Keratinocyte (primary cell): ENCODE measurements around the gene MED27. TPM values are rescaled to one million over a fixed set of nuclear protein-coding genes. Genes with fewer than 3 reads are reported as not detected.

Source experiments
- DNase-seq: peaks from one replicate; pipeline ENCODE4 v3.0.0-alpha.2; 2011; ENCODE audit warnings: low read depth, missing footprints, low spot score
- FAIRE-seq: peaks from 2 replicates; lab custom pipeline; 2011; peaks lifted over from hg19 to GRCh38; lab: Jason Lieb, UNC
- H2AFZ ChIP-seq: 2 replicates; pipeline ENCODE4 v1.6.0; 2012; ENCODE audit warnings: low read length, control low read depth, inconsistent platforms; ENCODE audit not compliant: control insufficient read depth
- H3K27ac ChIP-seq: 2 replicates; pipeline ENCODE4 v1.5.1; 2011; ENCODE audit warnings: low read length; ENCODE audit not compliant: control insufficient read depth, insufficient read depth
- H3K27me3 ChIP-seq: 3 replicates; pipeline ENCODE4 v1.6.0; 2011; ENCODE audit warnings: low read length; ENCODE audit not compliant: control insufficient read depth, insufficient read depth; ENCODE audit errors: extremely low read depth
- H3K36me3 ChIP-seq, 2 experiments: 2 replicates in 1 of 2; 3 replicates in 1 of 2; pipeline ENCODE4 v1.5.1; 2011; ENCODE audit warnings: low read length in 2 of 2, mild to moderate bottlenecking in 1 of 2; ENCODE audit not compliant: control insufficient read depth in 2 of 2, insufficient read depth in 2 of 2; ENCODE audit errors: extremely low read depth in 1 of 2
- H3K4me1 ChIP-seq: 3 replicates; pipeline ENCODE4 v1.5.1; 2011; ENCODE audit warnings: low read length; ENCODE audit not compliant: control insufficient read depth, insufficient read depth; ENCODE audit errors: extremely low read depth
- H3K4me2 ChIP-seq: 3 replicates; pipeline ENCODE4 v1.6.0; 2011; ENCODE audit warnings: low read depth, low read length; ENCODE audit not compliant: control insufficient read depth, insufficient read depth; ENCODE audit errors: extremely low read depth
- H3K4me3 ChIP-seq, 3 experiments: fragments of 200-600 bp in 1 of 3; sonication (generic) in 1 of 3; 2 replicates in 2 of 3; 3 replicates in 1 of 3; pipeline ENCODE4 v1.5.1; 2011 to 2016; ENCODE audit warnings: low read length in 3 of 3, mild to moderate bottlenecking in 3 of 3, control low read depth in 2 of 3, inconsistent platforms in 1 of 3, low read depth in 1 of 3, mixed read lengths in 1 of 3, mixed run types in 1 of 3, moderate library complexity in 1 of 3; ENCODE audit not compliant: control insufficient read depth in 2 of 3, insufficient read depth in 2 of 3; ENCODE audit errors: extremely low read depth in 1 of 3
- H3K79me2 ChIP-seq: 2 replicates; pipeline ENCODE4 v1.6.0; 2012; ENCODE audit warnings: low read length; ENCODE audit not compliant: control insufficient read depth, insufficient read depth
- H3K9ac ChIP-seq: 3 replicates; pipeline ENCODE4 v1.6.0; 2011; ENCODE audit warnings: low read length; ENCODE audit not compliant: control insufficient read depth, insufficient read depth; ENCODE audit errors: extremely low read depth
- H3K9me1 ChIP-seq: 3 replicates; pipeline ENCODE4 v1.6.0; 2011; ENCODE audit warnings: low read length; ENCODE audit not compliant: control insufficient read depth, insufficient read depth; ENCODE audit errors: extremely low read depth
- H3K9me3 ChIP-seq: 2 replicates; pipeline ENCODE4 v1.5.1; 2012; ENCODE audit warnings: low read depth, low read length; ENCODE audit not compliant: control insufficient read depth
- H4K20me1 ChIP-seq: 3 replicates; pipeline ENCODE4 v1.6.0; 2011; ENCODE audit warnings: low read length; ENCODE audit not compliant: control insufficient read depth, insufficient read depth; ENCODE audit errors: extremely low read depth
- CTCF ChIP-seq, 3 experiments: IDR thresholded peaks in 1 of 3; conservative IDR thresholded peaks in 1 of 3; optimal IDR thresholded peaks in 1 of 3; 2 replicates in 2 of 3; 3 replicates in 1 of 3; pipeline versions ENCODE3 to v1.5.1; 2011; ENCODE audit warnings: low read length in 3 of 3, mild to moderate bottlenecking in 3 of 3, moderate library complexity in 2 of 3, control low read depth in 1 of 3, inconsistent platforms in 1 of 3; ENCODE audit not compliant: insufficient read depth in 2 of 3; ENCODE audit errors: extremely low read depth in 1 of 3
- EZH2 ChIP-seq: IDR thresholded peaks from one replicate; pipeline ENCODE4 v1.6.1; 2012; ENCODE audit warnings: inconsistent platforms, mild to moderate bottlenecking, low read length, moderate library complexity
- dilution Hi-C: fragments of 300-500 bp; cut with MboI; formaldehyde crosslinking; loops from one replicate; pipeline ENCODE4 v1.7.0; 2020; ENCODE audit warnings: low sequenced_read_pairs; ENCODE audit not compliant: extremely low pct_ligation_motif_present
- polyA plus RNA-seq, 5 experiments: library from polyadenylated mRNA; depleted of rRNA in 3 of 5; stranded (reverse) in 3 of 5; stranded (forward) in 1 of 5; unstranded in 1 of 5; fragments of >200 nt; gene quantifications; 1 replicate in 1 of 5; 2 replicates in 3 of 5; 3 replicates in 1 of 5; pipeline versions ENCODE4 v1.2.1 to v1.2.3, GENCODE V29; 2011 to 2012; ENCODE audit warnings: missing spikeins in 2 of 5, low read depth in 1 of 5, low replicate concordance in 1 of 5

The MED27 gene
- polyA plus RNA-seq, 1 donor (not counting 4 experiments of a cell fraction or from before 2014, with no cell fraction given) = 39.0 TPM

- H3K9me1 ChIP-seq = no peaks in the 10 kb centered on the region
- dilution Hi-C loops = no loop called here
- H3K4me1 ChIP-seq = peaks cover 22% of the 10 kb centered on the region
- H3K27me3 ChIP-seq = no peaks in the 10 kb centered on the region
- no peaks in the 10 kb centered on the region for H3K9me3 ChIP-seq
- no peak overlapping the region for H3K4me3 ChIP-seq
- H4K20me1 ChIP-seq = no peaks in the 10 kb centered on the region
- TF ChIP-seq CTCF (optimal IDR thresholded peaks at IDR 0.05 in 1 of 3, IDR thresholded peaks at IDR 0.05 in 1 of 3, conservative IDR thresholded peaks at IDR 0.05 in 1 of 3; ENCODE audit: extremely low read depth in 1 of 3, insufficient read depth in 2 of 3, low read length in 3 of 3) = no peak
- no peak overlapping the region for H3K4me2 ChIP-seq
- no peak overlapping the region for H2AFZ ChIP-seq
- peaks cover 38% of the 10 kb centered on the region for H3K79me2 ChIP-seq
- no peak overlapping the region for H3K9ac ChIP-seq
- no peaks in the 10 kb centered on the region for H3K36me3 ChIP-seq
- no peak for FAIRE-seq
- no peak for DNase-seq
- no peak overlapping the region for H3K27ac ChIP-seq
These were observed 59.4 kb downstream of the MED27 start for GRCh38 chr9:132020272-132020671.

GRCh38 chr9:132019702-132020101 lies 60.0 kb downstream of the MED27 start:
- H3K9me1 ChIP-seq = no peaks in the 10 kb centered on the region
- H3K4me2 ChIP-seq = no peak overlapping the region
- TF ChIP-seq EZH2 = no peak
- no peak for TF ChIP-seq CTCF (optimal IDR thresholded peaks at IDR 0.05 in 1 of 3, IDR thresholded peaks at IDR 0.05 in 1 of 3, conservative IDR thresholded peaks at IDR 0.05 in 1 of 3; ENCODE audit: extremely low read depth in 1 of 3, insufficient read depth in 2 of 3, low read length in 3 of 3)
- no peaks in the 10 kb centered on the region for H3K36me3 ChIP-seq
- no peaks in the 10 kb centered on the region for H3K9me3 ChIP-seq
- no peaks in the 10 kb centered on the region for H3K27me3 ChIP-seq
- no peak overlapping the region for H3K27ac ChIP-seq
- dilution Hi-C loops = no loop called here
- peaks cover 16% of the 10 kb centered on the region for H3K4me1 ChIP-seq
- no peak overlapping the region for H2AFZ ChIP-seq
- DNase-seq = no peak
- no peaks in the 10 kb centered on the region for H4K20me1 ChIP-seq
- FAIRE-seq = no peak
- H3K4me3 ChIP-seq = no peak overlapping the region
- H3K9ac ChIP-seq = no peak overlapping the region
- peaks cover 37% of the 10 kb centered on the region for H3K79me2 ChIP-seq
